ENCODE measurements around the gene SERPINI1.

DNA sequence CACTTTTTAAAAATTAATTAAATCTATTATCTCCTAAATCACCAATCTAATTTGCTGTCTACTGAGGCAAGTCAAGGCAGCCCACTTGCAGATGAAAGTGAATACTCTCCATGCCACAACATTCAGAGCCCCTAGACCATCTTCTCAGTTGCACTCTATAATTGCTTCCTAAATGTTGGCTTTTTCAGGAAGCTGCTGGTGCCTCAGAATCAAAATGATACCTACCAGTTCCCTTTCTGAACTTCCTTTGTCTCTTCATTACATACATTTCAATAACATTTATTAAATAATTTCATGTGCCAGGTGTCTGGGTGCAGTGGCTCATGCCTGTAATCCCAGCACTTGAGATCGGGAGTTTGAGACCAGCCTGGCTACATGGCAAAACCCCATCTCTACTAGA, 124.1 kb downstream of the SERPINI1 start:
- TF ChIP-seq TEAD4 (IDR thresholded peaks at IDR 0.05; ENCODE audit: low read depth, low read length), result no peak
- no peak for TF ChIP-seq CTCF (IDR thresholded peaks at IDR 0.05; ENCODE audit: control extremely low read depth in 1 of 3, insufficient read depth in 1 of 3, low read depth in 1 of 3, low read length in 3 of 3)
- no peak for TF ChIP-seq POLR2A (IDR thresholded peaks at IDR 0.05; ENCODE audit: control extremely low read depth in 1 of 2, low read depth in 2 of 2, low read length in 2 of 2)
- TF ChIP-seq EZH2 (IDR thresholded peaks at IDR 0.05; ENCODE audit: low read depth, low read length, severe bottlenecking), result no peak
- TF ChIP-seq JUND (IDR thresholded peaks at IDR 0.05; ENCODE audit: low read length), result no peak
- TF ChIP-seq NRF1 (IDR thresholded peaks at IDR 0.05; ENCODE audit: low read depth, low read length), result no peak
- TF ChIP-seq SP1 (IDR thresholded peaks at IDR 0.05; ENCODE audit: low read depth, low read length), result no peak
- TF ChIP-seq KDM1A (IDR thresholded peaks at IDR 0.05; ENCODE audit: borderline replicate concordance, low read length), result no peak
- TF ChIP-seq BACH1 (IDR thresholded peaks at IDR 0.05; ENCODE audit: low read length), result no peak

Data from H1 (cell line).